Hematopoietic multipotent progenitor cell treated with erythropoietin and hydrocortisone succinate and interleukin-3 and kit ligand, for 8 days (in vitro differentiated cells): ENCODE results near the gene ADAM23.
A peak's percentile ranks its signal among the peaks of the same experiment; 100 is the strongest.

Experiments used
- DNase-seq: peaks from one replicate; pipeline ENCODE4 v3.0.0-alpha.2; 2015

ADAM23 gene

GRCh38 chr2:206512999-206513398 is 69.7 kb downstream of the ADAM23 start:
- DNase-seq, result no peak

GRCh38 chr2:206515580-206515979 is 72.2 kb downstream of the ADAM23 start:
- DNase-seq, result no peak

GRCh38 chr2:206518997-206519396 is 75.7 kb downstream of the ADAM23 start:
- no peak for DNase-seq

GRCh38 chr2:206520450-206520849 is 77.1 kb downstream of the ADAM23 start:
- DNase-seq, result no peak

GRCh38 chr2:206521115-206521514 is 77.8 kb downstream of the ADAM23 start:
- DNase-seq, result no peak

GRCh38 chr2:206521612-206522011 is 78.3 kb downstream of the ADAM23 start:
- no peak for DNase-seq

GRCh38 chr2:206526416-206526815 is 83.1 kb downstream of the ADAM23 start:
- no peak for DNase-seq

- no peak for DNase-seq
Observed at GRCh38 chr2:206527153-206527552, 83.8 kb downstream of the ADAM23 start.

- DNase-seq, result no peak
Observed at GRCh38 chr2:206530727-206531126, 87.4 kb downstream of the ADAM23 start.

- no peak for DNase-seq
Observed at GRCh38 chr2:206531996-206532543, 88.7 kb downstream of the ADAM23 start.

GRCh38 chr2:206533977-206534376 is 90.6 kb downstream of the ADAM23 start:
- no peak for DNase-seq

GRCh38 chr2:206535260-206535986 is 92.1 kb downstream of the ADAM23 start:
- DNase-seq, result no peak

GRCh38 chr2:206540757-206541156 is 97.4 kb downstream of the ADAM23 start:
- DNase-seq, result no peak

GRCh38 chr2:206543073-206543472 is 99.7 kb downstream of the ADAM23 start:
- DNase-seq, result no peak

- DNase-seq, result no peak
Observed at GRCh38 chr2:206548383-206548782, 105.1 kb downstream of the ADAM23 start.

- no peak for DNase-seq
Observed at GRCh38 chr2:206555721-206556120, 112.4 kb downstream of the ADAM23 start.

- peak; percentile 50 for DNase-seq
Observed at GRCh38 chr2:206556357-206556949, 113.1 kb downstream of the ADAM23 start.

- DNase-seq, result no peak
Observed at GRCh38 chr2:206557321-206557720, 114.0 kb downstream of the ADAM23 start.

GRCh38 chr2:206558492-206558891 is 115.2 kb downstream of the ADAM23 start:
- DNase-seq, result no peak

- DNase-seq, result no peak
Observed at GRCh38 chr2:206561962-206562361, 118.6 kb downstream of the ADAM23 start.

- DNase-seq, result no peak
Observed at GRCh38 chr2:206562375-206562774, 119.0 kb downstream of the ADAM23 start.

- DNase-seq, result no peak
Observed at GRCh38 chr2:206563374-206563773, 120.0 kb downstream of the ADAM23 start.

- no peak for DNase-seq
Observed at GRCh38 chr2:206565666-206566065, 122.3 kb downstream of the ADAM23 start.

- no peak for DNase-seq
Observed at GRCh38 chr2:206569470-206569869, 126.1 kb downstream of the ADAM23 start.

- no peak for DNase-seq
Observed at GRCh38 chr2:206570199-206570598, 126.9 kb downstream of the ADAM23 start.
